Hypothalamus (tissue), 51 donors: ENCODE results near the gene RAP1GAP2.

ENCODE experiments used
- DNase-seq, 51 donors: peaks; one replicate each; lab custom pipeline; 2025; lab: John Stamatoyannopoulos, UW

The RAP1GAP2 gene

DNA sequence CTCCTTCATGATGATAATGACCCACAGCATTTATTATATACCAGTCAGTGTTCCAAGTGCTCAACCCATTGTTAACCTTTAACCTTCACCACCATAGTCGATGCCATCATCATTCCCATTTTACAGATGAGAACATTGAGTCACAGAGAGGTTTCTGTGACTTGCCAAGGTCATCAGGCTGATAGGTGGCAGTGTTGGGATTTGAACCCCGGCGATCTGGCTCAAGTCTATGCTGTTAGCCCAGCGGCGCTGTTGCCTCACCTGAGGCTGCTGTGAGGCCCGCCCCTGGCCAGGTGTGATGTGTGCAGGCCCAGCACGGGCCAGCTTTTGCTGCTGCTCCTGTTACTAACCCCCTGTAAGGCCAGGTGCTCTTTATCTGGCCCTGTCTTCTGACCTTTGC is 166.0 kb downstream of the RAP1GAP2 start:
- DNase-seq: no peak

DNA sequence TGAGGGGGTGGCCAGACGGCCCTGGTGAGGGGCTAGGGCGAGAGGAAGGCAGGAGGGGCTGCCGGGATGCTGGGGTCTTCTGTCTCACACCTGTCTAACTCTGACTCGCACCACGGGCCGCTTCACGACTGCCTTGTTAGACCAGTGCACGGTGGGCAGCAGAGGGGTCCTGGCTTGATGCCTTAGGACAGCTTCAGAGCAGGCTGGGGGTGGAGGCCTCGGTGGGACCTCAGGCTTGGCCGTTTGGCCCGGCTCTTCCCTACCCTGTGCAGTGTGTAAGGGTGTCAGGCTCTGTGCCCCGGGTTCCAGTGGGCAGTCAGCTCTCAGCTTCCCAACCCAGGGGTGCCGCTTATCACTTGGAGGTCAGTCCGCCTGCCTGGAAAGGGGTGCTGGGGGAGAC is 166.5 kb downstream of the RAP1GAP2 start:
- DNase-seq: no peak

DNA sequence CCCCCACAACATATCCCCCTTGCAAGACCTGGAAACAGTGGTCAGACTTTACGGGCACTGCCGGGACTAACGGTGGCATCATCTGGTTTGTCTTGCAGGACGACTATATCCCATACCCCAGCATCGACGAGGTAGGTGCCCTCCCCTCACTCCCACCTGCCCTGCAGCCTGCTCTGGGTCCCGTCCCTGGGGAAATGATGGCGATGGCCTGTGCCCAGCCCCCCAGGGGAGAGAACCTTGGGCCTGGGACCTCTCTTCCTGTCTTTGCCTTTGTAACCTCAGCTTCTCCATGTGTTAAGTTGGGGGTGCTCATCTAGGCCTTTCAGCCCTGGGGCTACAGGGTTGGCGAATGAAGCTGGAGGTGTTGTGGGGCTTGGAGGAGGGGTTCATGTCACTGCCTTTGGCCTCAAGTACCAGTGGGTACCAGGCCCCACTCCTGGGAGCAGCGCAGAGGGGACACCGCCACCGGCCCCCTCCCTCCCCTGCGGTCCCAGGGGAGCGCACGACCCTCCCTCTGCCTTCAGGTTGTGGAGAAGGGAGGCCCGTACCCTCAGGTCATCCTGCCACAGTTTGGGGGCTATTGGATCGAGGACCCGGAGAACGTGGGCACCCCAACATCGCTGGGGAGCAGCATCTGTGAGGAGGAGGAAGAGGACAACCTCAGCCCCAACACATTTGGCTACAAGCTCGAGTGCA is 167.2 kb downstream of the RAP1GAP2 start:
- no peak for DNase-seq

GRCh38 chr17:2964028-2964356 is 167.8 kb downstream of the RAP1GAP2 start:
- DNase-seq: no peak

DNA sequence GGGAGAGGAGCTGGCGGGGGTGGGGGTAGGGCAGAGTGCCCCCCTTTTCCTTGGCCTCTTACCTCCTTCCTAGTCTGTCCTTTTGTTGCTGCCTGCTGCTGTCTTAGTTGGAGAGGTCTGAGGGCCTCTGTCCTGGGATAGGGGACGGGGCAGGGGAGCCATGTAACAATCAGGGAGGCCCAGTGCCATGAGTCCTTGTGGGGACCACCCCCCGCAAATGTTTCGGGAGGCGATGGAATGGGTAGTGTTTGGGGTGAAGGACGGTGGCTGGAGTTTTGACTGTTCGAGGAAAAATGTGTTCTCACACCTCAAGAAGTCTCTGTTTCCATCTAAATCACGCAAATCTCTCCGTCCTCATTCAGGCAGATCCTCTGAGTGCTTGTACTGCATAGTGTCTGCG is 168.1 kb downstream of the RAP1GAP2 start:
- no peak for DNase-seq

DNA sequence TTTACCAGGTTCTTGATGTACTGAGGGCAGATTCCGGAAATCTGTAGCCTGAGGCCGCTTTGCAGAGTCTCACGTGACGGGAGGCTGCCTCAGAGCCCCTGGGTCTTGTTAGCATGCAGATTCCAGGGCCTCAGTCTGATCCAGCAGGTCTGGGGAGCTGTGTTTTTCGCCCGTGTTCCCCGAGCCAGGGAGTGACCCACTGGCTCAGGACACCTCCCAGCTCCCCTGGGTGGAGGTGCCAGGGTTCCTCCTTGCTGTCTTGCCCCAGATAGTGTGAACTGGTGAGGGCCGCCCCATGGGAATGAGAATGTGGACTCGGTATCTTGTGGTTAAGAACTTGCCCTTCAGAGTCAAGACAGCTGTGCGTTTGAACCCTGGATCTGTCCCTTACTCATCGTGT is 168.6 kb downstream of the RAP1GAP2 start:
- no peak for DNase-seq

- no peak for DNase-seq
Observed at GRCh38 chr17:2965621-2966595, 169.7 kb downstream of the RAP1GAP2 start.

DNA sequence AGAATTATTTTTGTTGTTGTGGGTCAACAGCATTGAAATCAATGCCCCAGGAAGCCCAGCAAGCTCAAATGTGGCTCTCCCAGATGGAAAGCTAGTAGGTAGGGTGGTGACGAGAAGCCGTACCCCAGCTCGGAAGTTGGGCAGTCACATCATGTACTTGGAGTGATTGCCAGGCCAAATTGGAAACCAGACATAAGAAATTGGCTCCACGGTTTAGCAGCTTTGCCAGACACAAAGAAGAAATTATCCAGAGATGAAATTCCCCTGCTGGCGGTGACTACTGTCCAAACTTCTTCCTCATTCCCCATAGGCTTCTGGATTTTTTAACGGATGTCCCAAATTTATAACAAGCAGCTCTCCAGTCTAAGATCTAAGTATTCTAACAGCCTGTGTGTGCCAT is 171.3 kb downstream of the RAP1GAP2 start:
- DNase-seq: no peak

DNA sequence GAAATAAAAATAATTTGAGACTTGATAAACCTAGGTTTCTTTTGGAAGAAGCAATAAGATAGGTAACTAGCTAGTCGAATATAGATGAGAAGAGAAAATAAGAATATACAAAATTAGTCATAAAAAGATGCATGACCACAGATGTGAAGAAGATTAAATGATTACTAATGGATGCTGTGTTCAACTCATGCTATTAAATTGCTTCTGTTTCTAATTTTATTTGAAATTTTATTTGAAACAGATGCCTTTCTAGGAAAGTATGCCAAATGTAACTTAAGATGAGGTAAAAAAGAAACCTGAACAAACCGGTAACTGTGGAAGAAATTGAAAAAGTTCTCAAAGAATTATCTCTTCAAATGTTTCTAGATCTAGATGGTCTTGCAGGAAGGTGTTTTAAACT is 175.6 kb downstream of the RAP1GAP2 start:
- DNase-seq: no peak

DNA sequence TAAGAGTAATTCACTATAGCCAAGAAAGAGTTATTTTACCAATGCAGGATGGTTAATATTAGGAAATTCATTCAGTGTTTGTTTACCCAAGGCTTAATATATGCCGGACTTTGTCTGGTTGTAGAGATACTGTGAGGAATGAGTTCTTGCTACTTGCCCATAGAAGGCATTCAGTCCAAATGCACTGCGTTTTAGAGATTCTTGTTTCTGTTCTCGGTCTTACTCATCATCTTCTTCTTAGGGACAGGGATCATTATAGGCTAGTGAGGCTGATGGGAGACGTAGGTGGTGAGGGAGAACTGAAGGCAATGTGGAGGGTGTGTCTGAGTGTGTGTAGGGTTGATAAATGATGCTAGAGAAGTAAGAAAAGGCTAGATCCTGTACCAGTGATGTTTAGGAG is 176.5 kb downstream of the RAP1GAP2 start:
- DNase-seq: no peak

GRCh38 chr17:2974347-2974746 is 178.1 kb downstream of the RAP1GAP2 start:
- DNase-seq: no peak

DNA sequence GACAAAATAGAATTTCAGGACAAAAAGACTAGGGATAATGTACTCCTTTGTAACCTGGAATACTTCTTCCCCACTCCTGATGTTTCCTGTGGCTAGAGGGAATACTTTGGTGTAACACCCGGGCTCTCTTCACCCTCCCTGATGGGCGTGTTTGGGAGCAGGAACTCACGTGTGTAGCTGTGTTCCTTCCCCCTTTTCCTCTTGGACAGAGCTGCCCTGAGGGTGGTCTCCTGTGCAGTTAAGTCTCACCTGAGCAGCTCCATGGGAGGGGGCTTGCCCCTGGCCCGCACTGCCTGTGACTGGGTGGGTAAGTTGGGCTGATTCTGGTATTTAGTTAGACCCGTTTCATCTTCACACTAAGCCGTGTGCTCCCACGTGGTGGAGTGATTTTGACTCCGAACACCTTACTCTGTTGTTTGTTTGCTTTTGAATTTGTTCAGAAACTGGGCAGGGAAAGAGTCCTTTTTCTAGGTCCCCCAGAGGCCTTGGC is 179.3 kb downstream of the RAP1GAP2 start:
- no peak for DNase-seq

- no peak for DNase-seq
Observed at GRCh38 chr17:2977157-2977556, 180.9 kb downstream of the RAP1GAP2 start.

GRCh38 chr17:2978116-2978515 is 181.9 kb downstream of the RAP1GAP2 start:
- no peak for DNase-seq

GRCh38 chr17:2978991-2979390 is 182.8 kb downstream of the RAP1GAP2 start:
- no peak for DNase-seq

DNA sequence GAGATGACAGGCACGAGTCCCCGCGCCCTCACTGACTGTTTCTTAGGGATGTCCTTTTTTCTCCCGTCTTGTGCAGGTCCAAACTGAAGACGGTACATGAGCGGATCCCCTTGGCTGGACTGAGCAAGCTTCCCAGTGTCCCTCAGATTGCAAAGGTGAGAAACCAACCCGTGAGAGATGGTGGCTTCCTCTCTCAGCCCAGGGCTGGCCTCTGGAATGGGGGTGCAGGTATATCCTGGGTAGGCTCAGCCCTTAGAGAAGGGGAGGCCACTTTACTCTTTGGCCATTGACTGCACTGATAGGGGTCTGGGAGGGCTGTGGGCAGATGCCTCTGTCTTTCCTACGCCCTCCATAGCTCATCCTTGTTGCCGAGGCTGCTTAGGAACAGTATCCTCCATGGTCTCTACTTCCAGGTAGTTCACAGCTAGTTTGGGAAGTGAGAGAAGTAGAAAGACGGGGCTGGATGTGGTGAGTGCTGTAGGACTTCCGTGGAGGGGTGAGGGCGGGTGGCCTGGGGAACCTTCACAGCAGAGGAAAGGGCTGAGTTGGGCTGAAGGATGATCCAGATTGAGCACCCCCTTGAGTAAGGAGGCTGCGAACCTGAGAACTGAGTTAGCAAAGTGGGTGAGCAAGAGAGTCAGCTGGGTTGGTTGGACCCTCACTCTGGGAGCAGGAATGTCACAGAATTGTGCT is 184.1 kb downstream of the RAP1GAP2 start:
- no peak for DNase-seq

DNA sequence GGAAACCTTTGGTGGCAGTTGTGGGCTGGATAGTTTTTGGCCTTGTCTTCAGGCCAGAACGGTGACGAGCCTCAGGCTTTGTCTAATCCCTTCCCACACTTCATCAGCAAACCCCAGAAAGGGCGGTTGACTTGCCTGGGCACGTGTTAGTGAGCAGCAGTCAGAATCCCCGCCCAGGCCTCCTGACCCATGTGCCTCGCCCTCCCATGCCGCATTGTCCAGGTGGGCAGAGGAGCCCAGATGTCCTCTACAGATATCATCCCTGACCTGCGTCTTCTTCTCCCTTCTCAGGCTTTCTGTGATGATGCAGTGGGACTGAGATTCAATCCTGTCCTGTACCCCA is 184.6 kb downstream of the RAP1GAP2 start:
- no peak for DNase-seq

GRCh38 chr17:2981325-2981724 is 185.1 kb downstream of the RAP1GAP2 start:
- no peak for DNase-seq

- DNase-seq: peak in 46 of 51 donors; percentile 18 to 89 (median 75)
Observed at GRCh38 chr17:2982854-2983253, 186.6 kb downstream of the RAP1GAP2 start.

DNA sequence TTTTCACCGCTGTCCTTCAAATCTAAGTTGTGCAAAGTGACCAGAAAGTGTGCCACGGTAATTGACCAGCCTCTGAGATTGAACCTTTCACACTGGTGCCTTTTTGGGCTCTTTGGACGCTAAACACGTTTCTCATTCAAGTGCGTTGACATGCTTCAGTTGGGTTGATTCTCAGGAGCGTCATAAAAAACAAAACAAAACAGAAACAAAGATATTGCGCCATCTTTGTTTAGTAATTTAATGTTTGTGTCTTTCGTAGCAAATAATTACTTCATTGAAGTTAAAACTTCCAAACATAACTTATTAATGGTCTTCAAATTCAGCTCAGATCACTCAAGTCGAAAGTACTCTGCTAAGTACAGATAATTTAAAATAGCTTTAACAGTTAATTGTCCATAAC is 187.0 kb downstream of the RAP1GAP2 start:
- no peak for DNase-seq

- DNase-seq: no peak
Observed at GRCh38 chr17:2985318-2985717, 189.1 kb downstream of the RAP1GAP2 start.
